Neural crest cell (in vitro differentiated cells): Measurements from ENCODE around the gene FEV. TPM values are rescaled to one million over a fixed set of nuclear protein-coding genes. Genes with fewer than 3 reads are reported as not detected.

ENCODE experiments used
- DNase-seq: peaks from one replicate; pipeline ENCODE4 v3.0.0; 2021; ENCODE audit warnings: low read depth, mixed read lengths, low spot score
- H3K27ac Mint-ChIP-seq: one replicate; pipeline ENCODE4 v1.8.0; 2021; ENCODE audit warnings: mild to moderate bottlenecking, mixed read lengths; ENCODE audit not compliant: unreplicated experiment
- H3K27me3 Mint-ChIP-seq: 2 replicates; pipeline ENCODE4 v1.8.0; 2021; ENCODE audit warnings: low read depth, mild to moderate bottlenecking, mixed read lengths
- H3K36me3 Mint-ChIP-seq: 2 replicates; pipeline ENCODE4 v1.8.0; 2021; ENCODE audit warnings: low read depth, mild to moderate bottlenecking, mixed read lengths
- H3K4me1 Mint-ChIP-seq: 2 replicates; pipeline ENCODE4 v1.8.0; 2021; ENCODE audit warnings: mixed read lengths
- H3K4me3 Mint-ChIP-seq: one replicate; pipeline ENCODE4 v1.8.0; 2021; ENCODE audit warnings: mild to moderate bottlenecking, mixed read lengths
- H3K9me3 Mint-ChIP-seq: 2 replicates; pipeline ENCODE4 v1.8.0; 2021; ENCODE audit warnings: mixed read lengths
- total RNA-seq: library from RNA; stranded (reverse); gene quantifications from 2 replicates; pipeline ENCODE4 v1.2.1, GENCODE V29; 2021
- TF ChIP-seq, protein P1 (sequence below): fragments of 200-600 bp; sonication (generic); conservative IDR thresholded peaks from 2 replicates; pipeline ENCODE4 v1.5.0; 2021; ENCODE audit warnings: antibody characterized with exemption, mild to moderate bottlenecking

The FEV gene
- total RNA-seq, 1 donor from 2014 or later: not detected

- Mint-ChIP-seq H3K4me1 (peaks cover 5% of the 10 kb centered on the region), H3K36me3 (no peaks in the 10 kb centered on the region), H3K4me3 (no peak overlapping the region), H3K27me3 (peaks cover 95% of the 10 kb centered on the region), H3K9me3 (no peaks in the 10 kb centered on the region), H3K27ac (no peak overlapping the region)
- TF ChIP-seq, protein P1, sequence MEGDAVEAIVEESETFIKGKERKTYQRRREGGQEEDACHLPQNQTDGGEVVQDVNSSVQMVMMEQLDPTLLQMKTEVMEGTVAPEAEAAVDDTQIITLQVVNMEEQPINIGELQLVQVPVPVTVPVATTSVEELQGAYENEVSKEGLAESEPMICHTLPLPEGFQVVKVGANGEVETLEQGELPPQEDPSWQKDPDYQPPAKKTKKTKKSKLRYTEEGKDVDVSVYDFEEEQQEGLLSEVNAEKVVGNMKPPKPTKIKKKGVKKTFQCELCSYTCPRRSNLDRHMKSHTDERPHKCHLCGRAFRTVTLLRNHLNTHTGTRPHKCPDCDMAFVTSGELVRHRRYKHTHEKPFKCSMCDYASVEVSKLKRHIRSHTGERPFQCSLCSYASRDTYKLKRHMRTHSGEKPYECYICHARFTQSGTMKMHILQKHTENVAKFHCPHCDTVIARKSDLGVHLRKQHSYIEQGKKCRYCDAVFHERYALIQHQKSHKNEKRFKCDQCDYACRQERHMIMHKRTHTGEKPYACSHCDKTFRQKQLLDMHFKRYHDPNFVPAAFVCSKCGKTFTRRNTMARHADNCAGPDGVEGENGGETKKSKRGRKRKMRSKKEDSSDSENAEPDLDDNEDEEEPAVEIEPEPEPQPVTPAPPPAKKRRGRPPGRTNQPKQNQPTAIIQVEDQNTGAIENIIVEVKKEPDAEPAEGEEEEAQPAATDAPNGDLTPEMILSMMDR: no peak
- no peak for DNase-seq
Measured at GRCh38 chr2:218986148-218986761, 1.3 kb upstream of the FEV start.

- DNase-seq: no peak
- H3K27me3 Mint-ChIP-seq: peaks cover 94% of the 10 kb centered on the region
- TF ChIP-seq, protein P1: no peak
- no peaks in the 10 kb centered on the region for H3K36me3 Mint-ChIP-seq
- peaks cover 9% of the 10 kb centered on the region for H3K4me1 Mint-ChIP-seq
- H3K9me3 Mint-ChIP-seq: no peaks in the 10 kb centered on the region
- no peak overlapping the region for H3K4me3 Mint-ChIP-seq
- no peak overlapping the region for H3K27ac Mint-ChIP-seq
Measured at GRCh38 chr2:218985325-218986091, 524 bp upstream of the FEV start.

DNA sequence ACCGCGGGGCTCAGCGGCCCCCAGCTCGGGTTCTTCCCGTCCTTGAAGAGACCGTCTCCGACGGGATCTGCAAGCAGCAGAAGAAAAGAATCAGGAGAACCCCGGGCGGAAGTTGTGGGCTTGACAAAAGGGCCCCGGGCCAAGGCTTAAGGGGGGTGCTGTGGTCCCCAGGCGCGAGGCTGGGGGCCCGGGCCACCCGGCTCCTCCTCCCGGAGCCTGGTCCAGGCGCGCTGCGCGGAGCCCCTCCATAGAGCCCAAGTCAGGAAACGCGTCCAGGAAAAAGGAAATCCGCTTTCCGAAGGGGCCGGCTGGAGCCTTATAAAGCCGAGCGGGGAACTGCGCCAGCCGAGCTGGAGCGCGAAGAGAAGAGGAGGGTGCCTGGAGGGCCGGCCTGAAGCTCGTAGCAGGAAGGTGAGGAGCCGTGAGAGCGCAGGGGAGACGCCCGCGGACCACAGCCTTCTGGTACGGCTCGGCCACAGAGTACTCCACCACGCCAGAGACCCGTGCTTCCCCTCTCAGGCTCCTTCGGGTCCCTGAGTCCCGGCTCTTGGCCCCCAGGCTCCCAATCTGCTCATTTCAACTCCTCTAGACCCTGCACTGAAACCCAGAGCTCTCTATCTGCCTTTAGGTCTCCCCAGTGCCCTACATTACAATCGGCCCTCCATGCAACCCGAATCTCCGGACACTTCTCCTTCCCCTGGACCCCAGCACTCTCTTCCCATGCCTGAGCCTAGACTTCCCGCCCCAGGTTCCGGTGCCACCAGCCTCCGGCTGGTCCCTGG, 554 bp downstream of the FEV start:
- Mint-ChIP-seq H3K36me3 (no peaks in the 10 kb centered on the region), H3K4me1 (peaks cover 9% of the 10 kb centered on the region), H3K9me3 (no peaks in the 10 kb centered on the region), H3K27me3 (peaks cover 94% of the 10 kb centered on the region), H3K4me3 (peak overlapping the region; percentile 52), H3K27ac (no peak overlapping the region)
- no peak for DNase-seq
- TF ChIP-seq, protein P1: no peak

- Mint-ChIP-seq H3K4me1 (peaks cover 9% of the 10 kb centered on the region), H3K36me3 (no peaks in the 10 kb centered on the region), H3K27me3 (peaks cover 94% of the 10 kb centered on the region), H3K4me3 (no peak overlapping the region), H3K27ac (no peak overlapping the region), H3K9me3 (no peaks in the 10 kb centered on the region)
- TF ChIP-seq, protein P1: no peak
- no peak for DNase-seq
Measured at GRCh38 chr2:218983934-218984238, 1.1 kb downstream of the FEV start.

GRCh38 chr2:218983263-218983933, 1.6 kb downstream of the FEV start:
- no peak for DNase-seq
- Mint-ChIP-seq H3K9me3 (no peaks in the 10 kb centered on the region), H3K36me3 (no peaks in the 10 kb centered on the region), H3K27ac (no peak overlapping the region), H3K27me3 (peaks cover 94% of the 10 kb centered on the region), H3K4me1 (peaks cover 9% of the 10 kb centered on the region), H3K4me3 (peak overlapping the region; percentile 6)
- TF ChIP-seq, protein P1: no peak
